BJ (cell line): ENCODE data around the gene DLG2. TPM values are rescaled to one million over a fixed set of nuclear protein-coding genes. Genes with fewer than 3 reads are reported as not detected.

Experiments used
- CTCF ChIA-PET: fragments of 350-600 bp; formaldehyde crosslinking; extraction: SDS; loops from one replicate; lab custom pipeline; 2021; ENCODE audit warnings: antibody characterized with exemption, inconsistent platforms; lab: Yijun Ruan, JAX
- POLR2A ChIA-PET: fragments of 300-600 bp; sonication (Branson Sonifier 250); formaldehyde crosslinking; extraction: SDS; loops from one replicate; lab custom pipeline; 2021; ENCODE audit warnings: antibody characterized with exemption; lab: Charles Lee
- DNase-seq: peaks from one replicate; pipeline ENCODE4 v3.0.0-alpha.2; 2011; ENCODE audit warnings: low read depth
- H3K27me3 ChIP-seq: 2 replicates; pipeline ENCODE4 v1.6.0; 2011; ENCODE audit warnings: low read length; ENCODE audit not compliant: control insufficient read depth, insufficient read depth
- H3K36me3 ChIP-seq: 2 replicates; pipeline ENCODE4 v1.5.1; 2011; ENCODE audit warnings: low read length; ENCODE audit not compliant: control insufficient read depth, insufficient read depth
- H3K4me3 ChIP-seq: 2 replicates; pipeline ENCODE4 v1.5.1; 2011; ENCODE audit warnings: low read depth, mild to moderate bottlenecking, control low read depth, low read length
- polyA plus RNA-seq: library from polyadenylated mRNA; depleted of rRNA; stranded (reverse); fragments of >200 nt; gene quantifications from 2 replicates; pipeline ENCODE4 v1.2.3, GENCODE V29; 2011
- TF ChIP-seq, protein P1 (sequence below): IDR thresholded peaks from 2 replicates; pipeline ENCODE4 v1.5.1; 2011; ENCODE audit warnings: low read depth, mild to moderate bottlenecking, control low read depth, inconsistent platforms, low read length, moderate library complexity; ENCODE audit not compliant: insufficient read depth

Gene DLG2
- polyA plus RNA-seq, 1 experiment = 0.28 TPM

DNA sequence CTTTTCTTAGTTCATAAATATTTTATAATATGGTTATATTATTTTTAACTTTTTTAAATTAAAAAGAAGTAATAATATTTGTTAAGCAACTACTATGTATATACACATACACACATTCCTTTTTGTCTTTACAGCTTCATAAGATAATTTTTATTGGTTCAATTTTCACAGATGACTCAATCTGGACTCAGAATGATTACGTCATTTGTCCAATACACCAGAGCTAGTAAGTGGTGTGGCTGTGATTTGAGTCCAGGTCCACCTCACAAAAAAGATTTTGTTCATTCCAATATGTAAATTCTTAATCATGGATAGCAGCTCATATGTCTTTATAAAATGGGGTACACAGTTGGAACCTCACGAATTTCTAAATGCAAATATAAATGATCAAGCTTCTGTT, 1014.5 kb downstream of the DLG2 start:
- Histone ChIP-seq H3K4me3 (no peak overlapping the region), H3K27me3 (no peaks in the 10 kb centered on the region), H3K36me3 (no peaks in the 10 kb centered on the region)
- TF ChIP-seq, protein P1, sequence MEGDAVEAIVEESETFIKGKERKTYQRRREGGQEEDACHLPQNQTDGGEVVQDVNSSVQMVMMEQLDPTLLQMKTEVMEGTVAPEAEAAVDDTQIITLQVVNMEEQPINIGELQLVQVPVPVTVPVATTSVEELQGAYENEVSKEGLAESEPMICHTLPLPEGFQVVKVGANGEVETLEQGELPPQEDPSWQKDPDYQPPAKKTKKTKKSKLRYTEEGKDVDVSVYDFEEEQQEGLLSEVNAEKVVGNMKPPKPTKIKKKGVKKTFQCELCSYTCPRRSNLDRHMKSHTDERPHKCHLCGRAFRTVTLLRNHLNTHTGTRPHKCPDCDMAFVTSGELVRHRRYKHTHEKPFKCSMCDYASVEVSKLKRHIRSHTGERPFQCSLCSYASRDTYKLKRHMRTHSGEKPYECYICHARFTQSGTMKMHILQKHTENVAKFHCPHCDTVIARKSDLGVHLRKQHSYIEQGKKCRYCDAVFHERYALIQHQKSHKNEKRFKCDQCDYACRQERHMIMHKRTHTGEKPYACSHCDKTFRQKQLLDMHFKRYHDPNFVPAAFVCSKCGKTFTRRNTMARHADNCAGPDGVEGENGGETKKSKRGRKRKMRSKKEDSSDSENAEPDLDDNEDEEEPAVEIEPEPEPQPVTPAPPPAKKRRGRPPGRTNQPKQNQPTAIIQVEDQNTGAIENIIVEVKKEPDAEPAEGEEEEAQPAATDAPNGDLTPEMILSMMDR = no peak
- DNase-seq = no peak
- CTCF ChIA-PET = no interaction called here
- POLR2A ChIA-PET = no interaction called here

DNA sequence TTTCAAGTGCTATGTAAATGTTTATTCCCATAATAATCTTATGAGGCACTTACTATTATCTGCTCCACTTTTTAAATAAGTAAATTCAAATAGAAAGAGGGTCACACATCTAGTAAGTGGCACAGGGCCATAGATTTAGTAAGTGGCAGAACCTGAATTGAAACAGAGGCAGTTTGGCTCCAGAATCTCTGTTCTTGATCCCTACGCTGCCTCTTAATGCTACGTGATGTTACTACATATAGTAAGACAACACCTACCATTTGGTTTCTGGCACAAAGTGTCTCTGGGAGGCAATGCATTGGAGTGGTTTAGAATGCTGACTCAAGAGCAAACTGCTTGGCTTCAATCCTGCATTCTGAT, 1018.3 kb downstream of the DLG2 start:
- TF ChIP-seq, protein P1 = no peak
- CTCF ChIA-PET = no interaction called here
- H3K27me3 ChIP-seq = no peaks in the 10 kb centered on the region
- POLR2A ChIA-PET = no interaction called here
- no peak for DNase-seq
- H3K36me3 ChIP-seq = no peaks in the 10 kb centered on the region
- H3K4me3 ChIP-seq = no peak overlapping the region

DNA sequence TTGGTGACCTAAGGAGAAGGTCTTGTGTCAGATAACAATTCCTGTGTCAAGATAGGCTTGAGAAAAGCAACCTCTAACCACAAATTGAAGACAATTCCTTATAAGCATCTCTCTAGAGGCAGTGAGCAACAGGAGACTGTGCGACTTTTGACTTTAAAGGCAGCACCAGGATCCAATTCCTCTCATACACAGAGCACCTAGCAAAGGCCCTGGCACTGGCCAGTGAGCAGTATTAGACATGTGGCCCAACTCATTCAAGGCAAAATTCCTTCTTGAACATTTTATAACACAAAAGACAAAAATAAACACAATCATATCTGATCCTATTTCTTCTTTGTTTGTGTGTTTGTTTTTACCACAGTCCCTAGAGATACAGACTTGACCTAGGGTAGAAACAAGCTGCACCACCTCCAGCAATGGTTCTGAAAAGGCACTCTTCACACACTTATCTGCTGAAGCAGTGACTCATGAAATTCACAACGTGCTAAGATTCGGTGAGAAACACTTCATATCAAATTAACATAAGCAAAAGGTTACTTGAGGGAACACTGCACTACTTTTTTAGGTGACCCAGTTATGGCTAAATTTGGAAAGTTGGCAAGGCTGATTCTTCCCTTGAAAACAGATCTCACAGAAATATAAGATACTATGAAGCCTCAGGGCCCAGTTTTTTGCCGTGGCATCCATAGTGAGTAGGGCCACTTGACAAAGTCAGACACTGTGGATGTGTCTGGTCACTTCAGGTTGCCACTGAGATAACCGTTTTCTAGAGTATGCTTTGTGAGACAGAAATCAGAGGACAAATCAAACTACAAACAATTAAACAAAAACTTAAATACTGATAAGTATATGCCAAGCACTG, 1018.9 kb downstream of the DLG2 start:
- TF ChIP-seq, protein P1 = no peak
- H3K36me3 ChIP-seq = no peaks in the 10 kb centered on the region
- CTCF ChIA-PET = no interaction called here
- H3K27me3 ChIP-seq = no peaks in the 10 kb centered on the region
- no peak overlapping the region for H3K4me3 ChIP-seq
- DNase-seq = no peak
- POLR2A ChIA-PET = no interaction called here

DNA sequence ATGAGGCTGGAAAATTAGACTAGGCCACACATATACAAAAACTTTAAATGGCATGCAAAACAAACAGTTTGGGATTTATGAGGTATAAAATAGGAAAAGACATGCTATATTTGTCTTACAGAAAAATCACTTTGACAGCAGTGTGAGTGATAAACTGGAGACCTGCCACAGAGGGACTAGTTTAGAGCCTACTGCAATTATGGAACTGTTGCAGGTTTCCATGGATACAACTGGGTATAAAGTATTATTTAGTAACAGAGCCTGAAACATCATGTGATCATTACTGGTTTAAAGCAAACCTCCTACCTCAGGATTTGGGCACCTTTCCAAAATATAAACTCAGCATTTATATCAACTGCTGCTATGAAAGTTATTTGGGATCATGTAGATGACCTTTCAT, 1032.5 kb downstream of the DLG2 start:
- POLR2A ChIA-PET = no interaction called here
- Histone ChIP-seq H3K36me3 (no peaks in the 10 kb centered on the region), H3K4me3 (no peak overlapping the region), H3K27me3 (no peaks in the 10 kb centered on the region)
- CTCF ChIA-PET = no interaction called here
- no peak for DNase-seq
- TF ChIP-seq, protein P1 = no peak

DNA sequence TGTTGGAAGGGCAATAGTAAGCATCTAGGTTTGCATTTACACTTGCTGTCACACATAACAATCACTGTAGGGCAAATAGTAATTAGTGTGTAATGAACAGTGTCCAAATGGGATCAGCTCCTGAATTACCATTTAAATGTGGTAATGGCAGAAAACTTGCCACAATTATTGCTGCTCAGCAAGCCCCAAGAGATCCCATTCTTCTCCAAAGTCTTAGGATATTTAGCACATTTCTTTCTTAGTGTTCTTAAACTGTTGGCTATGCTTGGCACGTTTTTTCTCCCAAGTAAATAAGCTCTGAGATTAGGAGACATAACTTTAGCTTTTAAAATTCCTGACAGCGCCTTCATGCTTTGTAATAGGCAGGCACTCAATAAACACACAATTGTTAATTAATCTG, 1037.0 kb downstream of the DLG2 start:
- ChIA-PET POLR2A (no interaction called here), CTCF (interaction anchor here (1.5 kb wide), 1 partner anchor 26 kb away, joined by 5 read pairs; no protein-coding TSS in a partner anchor)
- H3K27me3 ChIP-seq = no peaks in the 10 kb centered on the region
- H3K36me3 ChIP-seq = no peaks in the 10 kb centered on the region
- DNase-seq = no peak
- TF ChIP-seq, protein P1 = no peak
- H3K4me3 ChIP-seq = no peak overlapping the region
